Gastroesophageal sphincter (tissue), 3 donors: Measurements from ENCODE around the gene CDC42EP5.

ENCODE experiments used
- EP300 ChIP-seq: sonication (generic); formaldehyde crosslinking; IDR thresholded peaks from one replicate; pipeline ENCODE4 v1.6.1; 2017; ENCODE audit warnings: antibody characterized with exemption, mild to moderate bottlenecking
- POLR2A ChIP-seq, 2 donors: fragments of 450-650 bp; IDR thresholded peaks; one replicate each; pipeline ENCODE4 v1.6.1; 2017; ENCODE audit warnings: antibody characterized with exemption in 2 of 2, mild to moderate bottlenecking in 2 of 2, moderate library complexity in 1 of 2
- TF ChIP-seq, protein P1 (sequence below), 4 experiments: fragments of 200-600 bp in 2 of 4; fragments of 450-650 bp in 2 of 4; sonication (generic) in 1 of 4; IDR thresholded peaks; one replicate each; pipeline ENCODE4 v1.5.1; 2017 to 2019; ENCODE audit warnings: antibody characterized with exemption in 4 of 4, mild to moderate bottlenecking in 2 of 4, moderate library complexity in 2 of 4

- TF ChIP-seq, protein P1, sequence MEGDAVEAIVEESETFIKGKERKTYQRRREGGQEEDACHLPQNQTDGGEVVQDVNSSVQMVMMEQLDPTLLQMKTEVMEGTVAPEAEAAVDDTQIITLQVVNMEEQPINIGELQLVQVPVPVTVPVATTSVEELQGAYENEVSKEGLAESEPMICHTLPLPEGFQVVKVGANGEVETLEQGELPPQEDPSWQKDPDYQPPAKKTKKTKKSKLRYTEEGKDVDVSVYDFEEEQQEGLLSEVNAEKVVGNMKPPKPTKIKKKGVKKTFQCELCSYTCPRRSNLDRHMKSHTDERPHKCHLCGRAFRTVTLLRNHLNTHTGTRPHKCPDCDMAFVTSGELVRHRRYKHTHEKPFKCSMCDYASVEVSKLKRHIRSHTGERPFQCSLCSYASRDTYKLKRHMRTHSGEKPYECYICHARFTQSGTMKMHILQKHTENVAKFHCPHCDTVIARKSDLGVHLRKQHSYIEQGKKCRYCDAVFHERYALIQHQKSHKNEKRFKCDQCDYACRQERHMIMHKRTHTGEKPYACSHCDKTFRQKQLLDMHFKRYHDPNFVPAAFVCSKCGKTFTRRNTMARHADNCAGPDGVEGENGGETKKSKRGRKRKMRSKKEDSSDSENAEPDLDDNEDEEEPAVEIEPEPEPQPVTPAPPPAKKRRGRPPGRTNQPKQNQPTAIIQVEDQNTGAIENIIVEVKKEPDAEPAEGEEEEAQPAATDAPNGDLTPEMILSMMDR (IDR thresholded peaks at IDR 0.05): no peak
- TF ChIP-seq EP300 (no peak), POLR2A (IDR thresholded peaks at IDR 0.05) (no peak)
Measured at GRCh38 chr19:54444737-54445136, 28.4 kb downstream of the CDC42EP5 start.
